HCT116 (cell line): Measurements from ENCODE around the gene WDR83.

Experiments used
- CEBPB ChIP-seq: IDR thresholded peaks from 2 replicates; pipeline ENCODE4 v1.6.1; 2012; ENCODE audit warnings: low read depth
- EGR1 ChIP-seq: IDR thresholded peaks from 2 replicates; pipeline ENCODE4 v1.6.1; 2012; ENCODE audit warnings: low read depth
- POLR2A ChIP-seq: IDR thresholded peaks from 2 replicates; pipeline ENCODE4 v1.7.0; 2011; ENCODE audit warnings: borderline replicate concordance; ENCODE audit not compliant: insufficient read depth, insufficient read length; ENCODE audit errors: extremely low read depth
- SIN3A ChIP-seq: IDR thresholded peaks from 2 replicates; pipeline ENCODE4 v1.6.1; 2012; ENCODE audit warnings: low read depth
- SP1 ChIP-seq: IDR thresholded peaks from 2 replicates; pipeline ENCODE4 v1.6.1; 2012; ENCODE audit warnings: low read depth
- YY1 ChIP-seq: IDR thresholded peaks from 2 replicates; pipeline ENCODE4 v1.6.1; 2011; ENCODE audit warnings: low read length, low read depth, moderate library complexity, mild to moderate bottlenecking; ENCODE audit not compliant: insufficient replicate concordance; ENCODE audit errors: extremely low read depth
- TF ChIP-seq, protein P1 (sequence below), 3 experiments: fragments of 200-600 bp in 1 of 3; sonication (generic) in 1 of 3; IDR thresholded peaks in 2 of 3; conservative IDR thresholded peaks in 1 of 3; 2 replicates each; pipeline ENCODE4 v1.5.1; 2012 to 2017; ENCODE audit warnings: low read depth in 2 of 3, low read length in 2 of 3, antibody characterized with exemption in 1 of 3, borderline replicate concordance in 1 of 3, control low read depth in 1 of 3, mild to moderate bottlenecking in 1 of 3, mixed read lengths in 1 of 3, mixed run types in 1 of 3, moderate library complexity in 1 of 3; ENCODE audit not compliant: insufficient read depth in 1 of 3
- TF ChIP-seq, protein P2 (sequence below): IDR thresholded peaks from 2 replicates; pipeline ENCODE4 v1.6.1; 2012; ENCODE audit warnings: low read depth
- TF ChIP-seq, protein P3 (sequence below): IDR thresholded peaks from 2 replicates; pipeline ENCODE4 v1.6.1; 2012

DNA sequence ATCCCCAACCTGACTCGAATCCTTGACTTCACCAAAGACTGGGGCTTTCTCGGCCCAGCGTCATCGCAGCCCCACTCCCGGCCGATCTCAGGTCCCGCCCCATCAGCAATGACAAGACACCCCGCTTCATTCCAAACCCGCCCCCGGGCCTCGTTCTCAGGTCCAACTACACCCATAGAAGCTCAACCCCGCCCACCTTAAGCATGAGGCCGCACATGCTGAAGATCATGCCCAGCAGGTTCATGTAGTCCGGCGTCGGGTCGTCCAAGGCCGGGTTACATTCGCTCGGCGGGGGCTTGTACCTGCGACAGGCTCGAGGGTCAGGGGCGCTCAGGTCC lies 2.3 kb downstream of the WDR83 start:
- no peak for TF ChIP-seq YY1
- TF ChIP-seq, protein P1, sequence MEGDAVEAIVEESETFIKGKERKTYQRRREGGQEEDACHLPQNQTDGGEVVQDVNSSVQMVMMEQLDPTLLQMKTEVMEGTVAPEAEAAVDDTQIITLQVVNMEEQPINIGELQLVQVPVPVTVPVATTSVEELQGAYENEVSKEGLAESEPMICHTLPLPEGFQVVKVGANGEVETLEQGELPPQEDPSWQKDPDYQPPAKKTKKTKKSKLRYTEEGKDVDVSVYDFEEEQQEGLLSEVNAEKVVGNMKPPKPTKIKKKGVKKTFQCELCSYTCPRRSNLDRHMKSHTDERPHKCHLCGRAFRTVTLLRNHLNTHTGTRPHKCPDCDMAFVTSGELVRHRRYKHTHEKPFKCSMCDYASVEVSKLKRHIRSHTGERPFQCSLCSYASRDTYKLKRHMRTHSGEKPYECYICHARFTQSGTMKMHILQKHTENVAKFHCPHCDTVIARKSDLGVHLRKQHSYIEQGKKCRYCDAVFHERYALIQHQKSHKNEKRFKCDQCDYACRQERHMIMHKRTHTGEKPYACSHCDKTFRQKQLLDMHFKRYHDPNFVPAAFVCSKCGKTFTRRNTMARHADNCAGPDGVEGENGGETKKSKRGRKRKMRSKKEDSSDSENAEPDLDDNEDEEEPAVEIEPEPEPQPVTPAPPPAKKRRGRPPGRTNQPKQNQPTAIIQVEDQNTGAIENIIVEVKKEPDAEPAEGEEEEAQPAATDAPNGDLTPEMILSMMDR (IDR thresholded peaks at IDR 0.05 in 2 of 3, conservative IDR thresholded peaks at IDR 0.05 in 1 of 3; ENCODE audit: borderline replicate concordance in 1 of 3, insufficient read depth in 1 of 3, low read depth in 2 of 3, low read length in 2 of 3) = no peak
- no peak for TF ChIP-seq EGR1
- no peak for TF ChIP-seq CEBPB
- TF ChIP-seq, protein P2, sequence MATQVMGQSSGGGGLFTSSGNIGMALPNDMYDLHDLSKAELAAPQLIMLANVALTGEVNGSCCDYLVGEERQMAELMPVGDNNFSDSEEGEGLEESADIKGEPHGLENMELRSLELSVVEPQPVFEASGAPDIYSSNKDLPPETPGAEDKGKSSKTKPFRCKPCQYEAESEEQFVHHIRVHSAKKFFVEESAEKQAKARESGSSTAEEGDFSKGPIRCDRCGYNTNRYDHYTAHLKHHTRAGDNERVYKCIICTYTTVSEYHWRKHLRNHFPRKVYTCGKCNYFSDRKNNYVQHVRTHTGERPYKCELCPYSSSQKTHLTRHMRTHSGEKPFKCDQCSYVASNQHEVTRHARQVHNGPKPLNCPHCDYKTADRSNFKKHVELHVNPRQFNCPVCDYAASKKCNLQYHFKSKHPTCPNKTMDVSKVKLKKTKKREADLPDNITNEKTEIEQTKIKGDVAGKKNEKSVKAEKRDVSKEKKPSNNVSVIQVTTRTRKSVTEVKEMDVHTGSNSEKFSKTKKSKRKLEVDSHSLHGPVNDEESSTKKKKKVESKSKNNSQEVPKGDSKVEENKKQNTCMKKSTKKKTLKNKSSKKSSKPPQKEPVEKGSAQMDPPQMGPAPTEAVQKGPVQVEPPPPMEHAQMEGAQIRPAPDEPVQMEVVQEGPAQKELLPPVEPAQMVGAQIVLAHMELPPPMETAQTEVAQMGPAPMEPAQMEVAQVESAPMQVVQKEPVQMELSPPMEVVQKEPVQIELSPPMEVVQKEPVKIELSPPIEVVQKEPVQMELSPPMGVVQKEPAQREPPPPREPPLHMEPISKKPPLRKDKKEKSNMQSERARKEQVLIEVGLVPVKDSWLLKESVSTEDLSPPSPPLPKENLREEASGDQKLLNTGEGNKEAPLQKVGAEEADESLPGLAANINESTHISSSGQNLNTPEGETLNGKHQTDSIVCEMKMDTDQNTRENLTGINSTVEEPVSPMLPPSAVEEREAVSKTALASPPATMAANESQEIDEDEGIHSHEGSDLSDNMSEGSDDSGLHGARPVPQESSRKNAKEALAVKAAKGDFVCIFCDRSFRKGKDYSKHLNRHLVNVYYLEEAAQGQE = no peak
- TF ChIP-seq SP1 = no peak
- peak; percentile 28 for TF ChIP-seq POLR2A
- no peak for TF ChIP-seq SIN3A
- TF ChIP-seq, protein P3, sequence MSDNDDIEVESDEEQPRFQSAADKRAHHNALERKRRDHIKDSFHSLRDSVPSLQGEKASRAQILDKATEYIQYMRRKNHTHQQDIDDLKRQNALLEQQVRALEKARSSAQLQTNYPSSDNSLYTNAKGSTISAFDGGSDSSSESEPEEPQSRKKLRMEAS = no peak
